ENCODE measurements around the gene ENPP3.

Gene ENPP3

DNA sequence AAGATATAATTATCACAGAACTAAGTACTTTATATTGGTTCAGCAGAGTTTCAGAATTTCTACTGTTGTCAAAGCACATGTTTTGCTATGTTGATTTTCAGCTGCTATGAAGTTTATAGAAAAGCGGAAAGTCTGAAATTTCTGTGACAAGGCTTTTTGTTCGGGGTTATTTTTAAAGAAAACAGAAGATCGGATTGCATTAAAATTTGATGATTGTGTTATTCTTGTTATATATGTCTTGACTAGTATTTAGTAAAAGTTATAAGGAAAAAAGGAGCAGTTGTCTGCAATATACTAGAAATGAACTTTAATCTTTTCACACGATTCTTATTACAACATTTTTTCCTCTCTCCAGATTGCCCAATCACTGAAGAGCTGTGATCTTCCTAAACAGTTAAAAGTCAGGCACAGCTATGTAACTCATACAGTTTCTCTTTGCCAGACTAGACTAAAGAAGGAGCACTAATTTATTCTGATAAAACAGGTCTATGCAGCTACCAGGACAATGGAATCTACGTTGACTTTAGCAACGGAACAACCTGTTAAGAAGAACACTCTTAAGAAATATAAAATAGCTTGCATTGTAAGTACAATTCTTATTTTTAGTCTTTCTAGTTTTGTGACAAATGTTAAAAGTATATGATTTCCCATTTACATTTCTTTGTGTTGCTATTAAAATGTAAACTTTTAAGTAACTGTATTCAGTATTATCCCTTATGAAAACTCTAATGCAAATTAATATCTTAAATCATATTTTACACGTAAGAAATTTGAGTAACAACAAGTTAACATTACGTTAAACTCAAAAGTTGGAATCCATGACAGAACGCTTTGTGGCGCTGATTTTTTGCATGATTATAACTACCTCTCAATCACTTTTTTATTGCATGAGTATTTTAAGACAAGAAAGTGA, at the start of gene ENPP3:
ENPP3 (plus strand) TSS at position 423 of the 913 bp plus-strand sequence; CDS start at position 506, 83 bp downstream.
- DNase-seq, result no peak

DNA sequence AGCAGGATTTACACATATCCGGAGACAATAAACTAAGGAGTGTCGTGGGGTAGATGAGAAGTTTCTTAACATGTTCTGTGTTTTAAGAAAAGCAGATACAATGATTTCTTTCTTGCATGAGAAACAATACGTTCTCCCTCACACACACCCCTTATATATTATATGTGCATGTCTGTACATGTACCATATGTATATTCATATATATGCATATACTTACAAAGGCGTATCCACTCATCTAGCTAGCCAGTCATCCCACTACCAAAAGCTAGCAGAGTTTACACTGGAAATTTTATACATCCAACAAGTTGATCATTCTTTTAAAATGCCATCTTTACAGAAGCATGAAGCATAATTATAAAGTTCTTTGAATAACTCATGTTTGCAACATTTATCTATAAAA, 49.2 kb upstream of the ENPP3 start:
- DNase-seq, result no peak

DNA sequence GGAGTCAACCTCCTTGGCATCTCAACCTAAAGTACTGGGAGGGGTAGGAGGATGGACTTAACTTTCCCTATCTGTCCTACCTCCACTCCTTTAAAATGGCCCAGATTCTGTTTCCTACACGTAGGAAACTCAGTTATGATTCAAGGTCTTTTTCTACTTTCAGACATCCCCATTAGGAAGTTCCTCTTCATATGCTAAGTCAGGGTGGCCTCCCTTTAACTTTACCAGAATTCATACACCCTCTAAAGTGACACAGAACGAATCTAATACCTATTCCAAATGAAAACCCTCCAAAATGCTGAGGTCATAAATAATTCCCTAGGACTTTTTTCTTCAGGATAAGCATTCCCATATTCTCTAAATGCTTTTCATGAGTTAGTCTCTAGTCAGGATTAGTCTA, 48.5 kb upstream of the ENPP3 start:
- DNase-seq, result no peak

DNA sequence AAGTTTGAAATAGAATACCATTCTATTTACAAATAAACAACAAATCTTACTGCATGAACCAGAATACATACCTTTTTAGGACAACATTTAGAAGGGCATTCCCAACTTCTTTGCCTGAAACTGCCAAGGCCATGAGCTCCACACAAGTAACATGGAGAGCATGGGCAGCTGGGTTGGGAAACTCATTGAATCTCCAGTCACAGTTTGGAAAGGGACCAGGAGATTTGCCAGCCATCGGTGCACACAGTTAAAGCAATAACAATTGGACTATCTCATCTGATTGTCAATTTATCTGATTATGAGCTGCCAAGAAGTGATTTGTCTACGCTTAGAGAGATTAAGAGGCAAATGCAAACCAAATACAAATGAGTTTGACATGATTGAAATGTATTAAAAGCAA, 44.2 kb upstream of the ENPP3 start:
- no peak for DNase-seq

DNA sequence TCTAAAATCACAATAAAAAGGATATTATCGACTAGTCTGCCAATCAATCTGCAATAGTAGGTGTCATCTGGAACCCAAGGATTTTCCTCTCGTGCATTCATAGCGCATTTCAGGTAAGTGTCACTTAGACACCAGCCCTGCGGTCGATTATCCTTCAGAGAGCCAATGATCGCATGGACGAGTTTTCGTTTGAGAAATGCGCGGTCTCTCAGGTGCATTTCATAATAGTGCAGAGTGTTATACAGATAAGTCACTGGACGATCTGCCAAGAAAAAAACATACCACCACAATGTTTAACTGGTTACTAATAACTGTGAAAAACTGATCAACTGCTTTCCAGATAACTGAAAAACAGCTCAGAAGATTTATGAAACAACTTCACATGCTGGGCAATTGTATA, 43.0 kb upstream of the ENPP3 start:
- DNase-seq, result no peak

DNA sequence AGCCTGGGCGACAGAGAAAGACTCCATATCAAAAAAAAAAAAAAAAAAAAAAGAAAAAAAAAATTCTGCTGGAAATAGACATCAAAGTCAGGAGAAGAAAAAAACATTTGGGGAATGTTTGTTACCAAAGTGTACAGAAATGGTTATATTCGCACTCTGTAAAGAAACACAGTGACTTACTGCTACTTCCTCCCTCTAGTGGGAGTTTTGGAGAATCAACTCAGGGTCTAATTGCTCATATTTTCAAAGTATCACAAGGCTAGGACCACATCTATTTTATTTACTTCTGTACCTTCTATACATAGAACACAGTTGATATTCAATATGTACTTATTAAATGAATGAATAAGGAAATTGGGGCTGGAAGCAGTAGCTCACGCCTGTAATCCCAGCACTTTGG, 39.7 kb upstream of the ENPP3 start:
- DNase-seq, result peak; percentile 8

DNA sequence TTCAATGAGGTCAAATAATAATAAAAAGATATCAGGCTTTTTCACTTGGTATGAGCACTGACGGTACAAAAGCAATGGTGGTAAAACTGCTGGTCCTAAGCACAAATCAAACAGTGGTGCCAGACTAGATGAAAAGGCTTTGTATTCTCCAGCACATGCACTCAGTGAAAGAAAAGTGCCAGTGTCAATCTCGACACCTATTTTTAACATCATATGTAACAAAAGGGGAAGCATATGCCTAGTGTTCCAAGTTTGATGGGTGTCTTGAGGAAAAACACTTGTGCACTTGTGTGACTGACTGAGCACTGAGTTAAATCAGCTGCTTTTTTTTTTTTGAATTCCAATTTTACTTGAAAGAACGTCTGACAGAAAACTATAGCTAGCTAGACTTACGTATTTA, 36.4 kb upstream of the ENPP3 start:
- no peak for DNase-seq

DNA sequence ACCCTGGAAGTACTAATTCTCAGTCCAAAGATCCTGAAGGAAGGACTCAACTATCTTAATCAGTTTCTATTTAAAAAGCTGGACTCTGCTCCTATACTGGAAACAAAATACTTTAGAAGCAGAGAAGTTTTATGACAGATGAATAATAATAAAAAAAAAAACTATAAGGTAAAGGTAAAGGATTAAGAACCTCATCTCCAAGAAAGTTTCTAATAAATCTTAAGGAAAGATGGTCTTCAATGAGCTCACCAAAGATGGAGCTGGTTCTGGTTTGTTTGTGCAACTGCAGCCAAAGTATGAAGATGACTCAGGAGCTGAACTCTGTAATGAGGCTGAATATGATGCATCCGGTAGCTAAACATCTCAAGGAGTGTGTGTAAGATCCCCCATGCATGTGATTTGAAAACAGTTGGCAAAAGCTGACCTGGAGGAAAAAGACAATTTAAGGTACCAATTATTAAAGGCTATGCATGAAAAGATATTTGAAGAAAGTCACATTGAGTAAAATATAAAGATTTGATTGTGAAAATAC, 34.3 kb upstream of the ENPP3 start:
- DNase-seq, result no peak

DNA sequence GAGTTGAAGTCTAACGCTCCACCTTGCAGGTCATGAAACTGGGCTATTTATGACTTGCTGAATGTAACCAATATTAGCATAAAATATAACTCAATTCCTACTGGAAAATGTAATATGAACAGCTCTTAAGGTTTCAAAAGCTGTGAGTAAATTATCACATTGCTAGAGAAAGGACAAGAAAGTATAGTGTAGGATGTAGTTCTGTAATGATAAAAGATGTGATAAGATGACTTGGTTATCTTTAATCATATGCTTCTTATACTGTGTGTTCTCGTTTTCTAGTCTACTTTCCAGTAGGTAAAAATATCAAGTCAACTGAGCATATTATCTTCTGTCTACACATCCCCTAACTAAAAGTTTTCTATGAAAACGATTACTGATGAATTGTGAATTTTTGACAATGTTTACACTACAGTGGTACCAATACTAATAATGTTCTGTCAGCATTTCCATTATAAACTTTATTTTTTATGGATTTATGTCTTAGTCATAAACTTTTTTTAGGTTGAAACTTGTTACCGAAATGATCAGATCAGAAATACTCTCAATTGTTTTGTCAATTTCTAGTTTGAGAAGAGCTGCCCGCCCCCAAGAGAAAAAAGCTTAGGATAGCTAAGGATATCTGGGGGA, 23.7 kb upstream of the ENPP3 start:
- no peak for DNase-seq

DNA sequence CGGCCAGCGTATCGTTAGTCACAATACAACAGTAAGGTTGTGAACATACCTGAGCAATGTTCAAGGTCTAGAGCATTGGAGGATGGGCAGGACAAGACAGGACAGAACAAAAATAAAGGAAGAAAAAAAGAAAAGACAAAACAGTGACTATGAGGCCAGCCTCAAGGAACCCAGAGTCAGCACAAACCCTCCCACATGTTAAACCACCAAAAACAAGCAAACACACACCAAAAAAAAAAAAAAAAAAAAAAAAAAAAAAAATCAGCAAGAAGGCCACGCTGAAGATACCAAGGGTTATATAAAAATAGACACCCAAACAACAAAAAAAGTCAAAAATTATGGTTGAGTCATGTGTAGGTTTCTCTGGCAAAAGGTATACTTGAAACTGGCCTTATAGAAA, 21.8 kb upstream of the ENPP3 start:
- no peak for DNase-seq

DNA sequence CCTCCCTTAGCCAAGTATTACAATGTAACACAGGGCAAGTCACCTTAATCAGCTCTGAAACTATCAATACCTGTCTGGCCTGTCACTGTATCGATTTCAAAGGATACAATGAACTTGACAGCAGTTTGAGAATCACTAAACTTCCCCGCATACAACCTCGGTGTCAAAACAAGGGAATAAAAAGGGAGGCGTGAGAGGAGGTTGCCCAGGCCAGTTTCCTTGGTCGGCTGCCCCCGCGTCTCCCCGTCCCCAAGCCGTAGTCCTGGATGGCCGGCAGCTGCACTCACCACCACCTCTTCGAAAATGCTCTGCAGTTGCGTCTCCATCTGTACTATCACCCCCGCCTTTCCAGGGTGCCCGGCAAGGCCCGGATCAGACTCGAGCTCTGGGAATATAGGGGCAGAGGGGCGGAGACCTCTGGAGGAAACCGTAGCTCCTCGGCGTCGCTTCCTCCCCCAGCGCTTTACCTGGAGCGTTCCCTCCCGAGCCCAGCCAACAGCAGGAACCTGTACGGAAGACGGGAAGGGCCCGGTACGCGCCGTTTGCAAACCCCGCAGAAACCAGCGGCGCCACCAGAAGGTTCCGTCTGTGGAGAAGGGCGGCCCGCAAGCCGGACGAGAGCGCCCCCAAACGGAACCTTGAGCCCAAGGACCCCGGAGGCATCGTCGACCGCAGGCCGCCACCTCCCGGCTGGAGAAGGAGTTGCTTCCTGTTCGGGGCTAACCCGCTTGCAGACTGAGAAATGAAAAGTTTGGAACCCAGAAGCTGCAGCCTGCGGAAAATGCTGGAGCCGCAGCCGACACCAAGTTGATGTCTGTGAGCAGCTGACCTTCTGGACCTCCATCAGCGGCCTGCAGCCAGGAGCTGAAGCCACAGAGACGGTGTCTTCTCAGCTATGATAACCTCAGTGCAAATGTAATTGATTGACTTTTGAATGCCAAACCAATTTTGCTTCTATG, 9.1 kb upstream of the ENPP3 start, which contains the start of gene MED23:
MED23 (minus strand) TSS at position 519 of the 959 bp plus-strand sequence; CDS start at position 326, 193 bp downstream.
- DNase-seq, result peak; percentile 94

DNA sequence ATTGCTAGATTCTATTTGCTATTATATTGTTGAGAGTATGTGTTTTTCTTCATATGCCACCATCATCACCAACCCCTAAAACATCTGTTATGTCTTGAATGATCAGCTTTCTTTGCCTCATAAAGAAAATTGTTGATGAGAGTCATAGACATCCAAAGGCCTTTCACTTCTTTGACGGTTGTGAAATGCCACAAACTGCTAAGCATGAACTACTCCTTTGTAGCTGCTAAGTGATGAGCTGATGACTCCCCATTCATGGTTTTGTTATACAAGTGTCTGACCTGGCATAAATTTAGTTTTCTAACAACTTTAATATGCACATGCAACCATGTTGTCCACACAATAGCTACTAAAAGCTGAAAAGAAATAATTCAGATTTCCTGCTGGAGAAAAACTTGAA, 8.4 kb upstream of the ENPP3 start:
- no peak for DNase-seq

DNA sequence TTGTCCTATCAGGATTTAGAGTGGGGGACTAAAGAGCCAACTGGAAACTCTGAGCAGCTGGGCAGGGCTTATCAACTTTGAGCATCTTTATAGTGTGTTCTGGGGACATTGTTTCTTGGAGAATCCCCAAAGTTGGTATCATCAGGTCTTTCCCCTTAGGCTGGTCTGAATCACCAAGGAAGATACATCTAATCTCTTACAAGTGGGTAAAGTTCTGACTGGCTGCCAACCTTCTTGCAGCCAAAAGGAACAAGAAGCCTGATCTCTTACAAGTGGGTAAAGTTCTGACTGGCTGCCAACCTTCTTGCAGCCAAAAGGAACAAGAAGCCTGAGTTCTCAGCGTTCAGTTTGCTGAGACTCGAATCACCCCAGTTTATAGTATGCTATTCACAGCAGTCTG, 7.5 kb upstream of the ENPP3 start:
- DNase-seq, result no peak

DNA sequence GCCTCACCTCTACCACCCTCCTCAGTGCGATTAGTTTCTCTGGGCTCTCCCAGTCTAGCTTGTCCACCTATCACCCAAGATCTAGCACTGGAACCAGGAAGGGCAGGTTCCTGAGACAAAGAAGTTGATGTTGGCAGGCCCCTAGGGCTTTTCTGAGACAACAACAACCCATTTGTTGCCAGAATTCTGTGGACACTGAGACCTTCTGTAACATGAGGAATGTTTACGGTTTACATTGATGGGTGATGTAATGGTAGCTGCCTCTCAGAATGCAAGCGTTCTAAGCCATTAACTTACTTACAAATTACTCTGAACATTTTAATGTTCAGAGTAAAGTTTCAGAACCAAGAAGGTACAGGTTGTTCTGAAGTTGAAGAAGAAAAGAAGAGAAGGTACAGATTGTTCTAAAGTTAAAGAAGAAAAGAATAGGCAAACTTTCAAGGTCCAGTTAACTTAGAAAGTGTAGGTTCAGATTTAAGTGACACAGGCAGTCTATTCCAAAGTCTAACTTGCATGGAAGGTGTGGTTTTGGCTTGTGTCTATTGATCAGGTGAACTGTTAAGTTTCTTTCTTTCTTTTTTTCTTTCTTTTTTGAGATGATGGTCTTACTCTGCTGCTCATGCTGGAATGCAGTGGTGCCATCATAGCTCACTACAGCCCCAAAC, 5.3 kb upstream of the ENPP3 start:
- DNase-seq, result no peak

DNA sequence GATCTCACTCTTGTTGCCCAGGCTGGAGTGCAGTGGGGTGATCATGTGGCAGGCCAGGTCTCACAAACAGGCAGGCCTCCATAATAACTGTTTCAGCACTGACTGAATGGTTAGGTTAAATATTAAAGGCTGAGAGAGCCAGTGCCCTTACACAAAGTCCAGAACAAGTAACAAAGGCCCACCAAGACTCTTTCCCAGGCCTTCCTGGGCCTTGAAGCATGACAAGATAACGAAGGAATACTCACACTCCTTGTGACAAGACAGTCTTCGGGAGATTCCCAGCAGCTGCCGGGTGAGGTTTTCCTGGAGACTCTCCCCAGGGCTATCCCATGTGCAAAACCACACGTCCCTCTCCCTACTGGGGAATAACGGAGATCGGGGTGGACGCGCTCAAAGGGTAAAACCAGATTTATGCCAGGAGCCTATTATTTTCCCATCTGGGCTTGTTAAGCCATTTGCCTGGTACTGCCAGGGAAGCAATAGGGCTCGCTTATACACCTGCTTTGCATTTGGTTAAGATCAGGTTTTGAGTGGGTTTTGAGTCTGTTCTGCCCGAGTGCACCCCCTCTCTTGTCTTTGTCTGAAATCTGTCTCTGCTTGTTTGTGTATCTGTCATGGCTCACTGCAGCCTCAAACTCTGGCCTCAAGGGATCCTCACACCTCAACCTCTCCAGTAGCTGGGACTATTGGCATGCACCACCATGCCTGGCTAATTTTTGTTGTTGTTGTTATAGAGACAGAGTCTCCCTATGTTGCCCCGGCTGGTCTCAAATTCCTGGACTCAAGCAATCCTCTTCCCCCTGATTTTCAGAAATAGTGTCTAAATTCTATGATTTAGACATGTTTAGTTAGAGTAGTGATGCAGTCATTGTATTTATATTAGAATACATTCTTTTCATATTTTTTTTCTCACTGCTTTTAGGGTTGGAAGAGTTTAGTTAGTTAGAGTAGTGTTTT, 1.4 kb upstream of the ENPP3 start:
- no peak for DNase-seq

DNA sequence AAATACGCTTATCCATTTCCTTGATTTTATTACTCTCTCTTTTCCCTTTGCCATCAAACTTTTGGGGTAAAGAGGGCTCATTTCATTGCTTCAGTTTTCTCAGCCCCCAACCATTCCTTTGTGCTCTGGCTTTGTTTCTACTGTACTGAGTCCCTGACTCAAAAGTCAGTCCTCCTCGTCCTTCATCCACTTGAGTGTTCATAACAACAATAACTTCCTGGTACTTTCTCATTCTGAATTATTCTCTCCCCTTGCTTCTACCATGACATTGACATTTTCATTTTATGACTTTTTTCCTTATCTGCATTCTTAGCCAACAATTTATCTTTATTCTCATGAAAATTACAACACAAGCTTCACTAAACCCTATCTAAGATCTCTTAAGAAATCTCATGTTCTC, 911 bp downstream of the ENPP3 start:
- no peak for DNase-seq

DNA sequence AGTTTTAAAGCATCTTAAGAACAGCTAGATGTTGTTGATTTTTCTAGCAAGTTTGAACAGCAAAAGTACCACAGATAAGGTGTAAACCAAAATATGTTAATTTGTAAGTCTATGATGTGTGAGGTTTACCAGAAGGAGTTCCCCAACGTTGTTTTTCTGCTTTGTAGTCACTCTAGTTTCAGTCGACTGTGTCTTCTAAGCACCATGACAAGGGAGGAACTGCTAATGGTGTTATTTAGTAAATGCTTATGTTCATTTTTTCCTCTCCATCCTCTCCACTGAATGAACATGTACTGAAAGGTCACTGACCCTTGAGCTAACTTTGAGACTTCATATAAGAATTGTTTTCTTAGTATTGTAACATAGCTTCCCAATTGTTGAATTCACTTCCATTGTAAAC, 3.0 kb downstream of the ENPP3 start:
- DNase-seq, result peak; percentile 1

DNA sequence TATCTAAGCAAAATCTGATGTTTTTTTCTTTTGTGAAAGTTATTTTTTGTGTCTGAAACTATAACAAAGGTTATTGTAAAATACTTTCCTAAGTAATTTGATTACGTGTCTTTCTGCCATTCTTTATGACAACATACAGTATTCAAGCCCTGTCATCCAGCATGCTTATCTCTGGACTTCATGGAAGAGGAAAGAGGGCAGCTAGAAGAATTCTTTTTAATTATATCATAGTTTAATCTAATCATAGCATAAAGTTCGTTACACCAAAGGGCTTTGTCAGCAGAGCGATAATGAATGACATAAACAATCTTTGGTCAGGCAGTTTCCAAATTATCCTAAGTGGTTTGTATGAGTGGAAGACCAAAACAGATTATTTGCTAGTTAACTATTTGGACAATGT, 3.5 kb downstream of the ENPP3 start:
- no peak for DNase-seq

DNA sequence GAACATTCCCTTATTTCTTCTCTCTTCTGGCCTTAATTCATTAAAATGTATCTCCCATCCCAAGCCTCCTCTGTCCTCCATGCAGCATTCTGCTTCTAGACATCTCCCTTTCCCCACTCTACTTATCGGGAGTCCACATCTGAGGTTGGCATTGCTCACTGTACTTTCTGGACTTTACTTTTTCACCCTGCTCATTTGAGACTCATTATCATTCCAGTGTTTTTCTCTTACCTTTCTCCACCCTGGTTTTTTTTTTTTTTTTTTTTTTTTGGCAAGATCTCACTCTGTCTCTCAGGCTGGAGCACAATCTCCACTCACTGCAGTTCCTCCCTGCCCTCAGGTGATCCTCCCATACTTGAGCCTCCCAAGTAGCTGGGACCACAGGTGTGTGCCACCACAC, 4.5 kb downstream of the ENPP3 start:
- DNase-seq, result no peak

DNA sequence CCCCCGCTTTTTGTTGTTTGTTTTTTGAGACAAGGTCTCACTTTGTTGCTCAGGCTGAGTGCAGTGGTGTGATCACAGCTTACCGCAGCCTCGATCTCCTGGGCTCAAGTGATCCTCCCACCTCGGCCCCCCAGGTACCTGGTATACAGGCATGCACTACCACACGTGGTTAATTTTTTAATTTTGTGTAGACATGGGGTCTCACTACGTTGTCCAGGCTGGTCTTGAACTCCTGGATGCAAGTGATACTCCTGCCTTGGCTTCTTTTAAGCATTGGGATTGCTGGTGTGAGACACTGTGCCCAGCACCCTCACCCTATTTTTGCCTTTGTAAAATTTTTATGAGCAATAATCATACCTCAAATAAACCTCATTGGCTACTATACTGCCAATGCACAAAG, 5.5 kb downstream of the ENPP3 start:
- DNase-seq, result no peak

DNA sequence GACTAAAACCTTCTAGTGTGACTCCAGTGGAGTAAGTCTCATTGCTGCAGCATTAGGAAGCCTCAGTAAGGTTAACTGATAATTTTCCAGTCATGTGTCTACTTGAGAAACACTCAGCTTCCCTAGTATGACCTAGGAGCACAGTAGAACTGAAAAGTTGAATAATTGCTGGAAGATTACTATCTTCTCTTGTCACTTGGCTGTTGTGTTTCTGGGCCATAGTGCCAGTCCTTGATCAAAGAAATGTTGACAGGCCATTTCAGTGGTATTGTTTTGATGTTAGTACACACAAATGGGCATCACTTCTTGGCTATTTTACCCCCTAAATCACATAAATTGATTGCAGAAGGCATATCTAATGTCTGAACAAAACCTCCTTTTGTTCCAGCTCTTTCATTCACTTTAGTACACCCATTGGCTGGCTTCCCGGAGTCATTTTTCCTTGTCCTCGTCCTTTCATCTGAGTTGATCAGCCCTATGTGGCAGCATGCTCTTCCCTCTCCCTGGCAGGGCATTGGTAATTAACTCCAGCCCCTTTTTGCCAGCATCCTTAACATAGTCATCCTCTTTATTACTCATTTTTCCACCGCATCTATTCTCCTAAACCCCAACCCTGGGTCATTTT, 6.0 kb downstream of the ENPP3 start:
- no peak for DNase-seq

All from CD4-positive, alpha-beta T cell treated with Interleukin-21 for 1 hour (primary cell).